ENCODE results near the gene HHAT.
"Not testable (repeated sequence)": the region's sequence is repeated elsewhere in the genome, so short reads cannot be mapped to it uniquely, and the experiment has no call there.

Gene HHAT

GRCh38 chr1:210654176-210654981, 325.7 kb downstream of the HHAT start:
- no peak for DNase-seq

DNA sequence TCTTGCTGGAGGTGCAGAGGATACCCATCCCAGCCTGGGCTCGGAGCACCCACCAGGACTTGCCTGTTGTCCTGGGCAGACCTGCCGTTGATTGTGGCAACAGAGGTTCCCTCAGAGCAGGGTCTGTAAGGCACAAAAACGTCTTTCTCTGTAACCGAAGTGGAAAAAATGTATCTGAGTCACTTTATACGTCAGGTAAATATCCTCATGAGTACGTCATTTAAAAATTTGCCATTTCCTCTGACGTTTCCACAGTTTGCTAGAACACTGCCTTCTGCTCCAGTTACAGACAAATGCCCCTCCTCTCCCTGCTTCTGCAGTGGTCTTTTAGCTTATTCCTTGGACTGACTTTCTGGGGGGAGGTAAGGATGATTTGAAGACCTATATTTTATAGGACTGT, 326.8 kb downstream of the HHAT start:
- no peak for DNase-seq

GRCh38 chr1:210657806-210658205, 329.1 kb downstream of the HHAT start:
- no peak for DNase-seq

DNA sequence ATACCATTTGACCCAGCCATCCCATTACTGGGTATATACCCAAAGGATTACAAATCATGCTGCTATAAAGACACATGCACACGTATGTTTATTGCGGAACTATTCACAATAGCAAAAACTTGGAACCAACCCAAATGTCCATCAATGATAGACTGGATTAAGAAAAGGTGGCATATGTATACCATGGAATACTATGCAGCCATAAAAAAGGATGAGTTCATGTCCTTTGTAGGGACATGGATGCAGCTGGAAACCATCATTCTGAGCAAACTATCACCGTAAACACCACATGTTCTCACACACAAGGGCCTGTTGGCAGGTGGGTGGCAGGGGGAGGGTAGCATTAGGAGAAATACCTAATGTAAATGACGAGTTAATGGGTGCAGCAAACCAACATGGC, 332.8 kb downstream of the HHAT start:
- DNase-seq, result not testable (repeated sequence)

DNA sequence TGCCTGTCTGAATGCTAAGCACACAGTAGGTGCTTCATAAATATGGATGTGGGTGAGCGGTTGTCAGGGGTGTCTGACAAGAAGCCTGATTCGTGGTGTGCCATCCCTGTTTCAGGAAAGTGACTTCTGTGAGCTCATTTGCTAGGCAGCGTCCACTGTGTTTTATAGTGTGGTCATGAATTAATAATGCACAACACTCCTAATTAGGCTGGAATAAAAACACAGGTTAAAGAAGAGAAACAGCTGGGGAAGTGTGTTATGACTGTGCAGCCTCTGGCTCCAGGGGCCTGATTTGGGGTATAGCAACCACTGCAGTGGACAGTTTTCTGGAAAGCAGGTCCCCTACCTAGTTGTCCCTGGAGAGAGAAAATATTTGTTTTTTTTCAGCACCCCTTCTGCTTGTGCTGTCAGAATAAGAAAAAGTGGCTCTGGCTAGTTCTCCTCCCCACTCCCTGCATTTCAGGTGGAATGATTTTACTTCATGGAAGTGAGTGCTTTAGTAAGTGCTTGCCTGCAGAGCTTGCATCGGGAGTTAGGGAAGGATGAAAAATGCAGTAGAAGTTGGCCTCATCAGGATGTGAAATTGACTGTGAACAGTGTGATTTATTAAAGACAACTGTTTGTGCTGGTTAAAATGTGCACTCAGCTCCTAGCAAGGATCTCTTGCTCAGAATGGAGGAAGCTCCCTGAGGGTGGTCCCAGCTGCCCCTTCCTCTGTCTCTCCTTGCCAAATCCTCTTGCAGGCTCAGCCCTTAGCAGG, 333.8 kb downstream of the HHAT start:
- no peak for DNase-seq

- no peak for DNase-seq
Observed at GRCh38 chr1:210663730-210664573, 335.2 kb downstream of the HHAT start.

DNA sequence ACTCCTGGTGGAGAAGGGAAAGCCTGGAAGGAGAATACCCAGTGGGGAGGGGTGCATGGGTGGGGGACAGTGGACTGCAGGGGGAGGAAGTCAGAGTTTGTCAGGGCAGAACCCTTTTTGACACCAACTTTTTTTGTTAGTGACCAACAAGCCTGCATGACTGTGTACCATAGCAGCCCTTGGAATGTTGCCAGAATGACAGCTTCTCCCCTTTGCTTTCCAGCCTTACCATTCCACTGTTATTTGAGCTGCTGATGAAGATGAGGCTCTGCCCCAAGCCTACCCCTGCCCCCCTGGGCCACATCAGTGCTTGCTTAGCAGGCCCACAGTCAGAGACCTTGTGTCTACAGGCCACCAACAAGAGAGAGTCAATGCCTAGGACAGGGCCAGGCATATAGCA, 341.2 kb downstream of the HHAT start:
- no peak for DNase-seq

DNA sequence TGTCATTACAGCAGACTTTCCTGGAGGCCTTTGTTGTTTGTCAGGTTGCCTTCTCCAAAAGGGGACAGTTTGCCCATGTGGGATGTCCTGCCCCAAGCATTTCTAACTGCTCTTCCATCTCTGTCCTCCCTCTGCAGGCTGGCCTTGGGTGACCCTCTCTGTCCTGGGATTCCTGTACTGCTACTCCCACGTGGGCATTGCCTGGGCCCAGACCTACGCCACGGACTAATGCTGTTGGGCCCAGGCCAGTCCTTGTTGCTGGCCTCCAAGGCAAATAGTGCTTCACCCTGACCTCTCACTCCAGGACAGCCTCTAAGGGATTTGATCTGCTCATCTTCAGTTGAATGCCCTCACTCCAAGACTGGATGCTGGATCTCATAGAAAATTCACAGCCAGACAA, 345.4 kb downstream of the HHAT start:
- no peak for DNase-seq

DNA sequence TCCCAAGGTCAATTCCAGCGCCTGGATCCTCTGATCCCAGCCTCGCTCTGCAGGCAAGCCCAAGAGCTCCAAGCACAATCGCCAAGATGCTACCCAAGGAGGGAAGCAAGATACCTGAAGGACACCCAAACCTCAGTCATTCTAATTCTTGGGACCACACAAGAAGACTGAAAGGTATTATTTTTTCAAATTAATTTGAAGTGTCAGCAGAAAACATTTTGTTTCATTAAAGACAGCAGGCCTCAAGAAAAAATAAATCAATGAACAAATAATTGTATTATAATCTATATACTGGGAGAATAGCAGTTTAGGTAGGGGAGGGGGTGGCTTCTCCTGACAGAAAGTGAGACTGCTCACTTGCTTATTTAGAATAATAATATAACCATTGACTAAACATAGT, 347.8 kb downstream of the HHAT start:
- DNase-seq, result no peak

DNA sequence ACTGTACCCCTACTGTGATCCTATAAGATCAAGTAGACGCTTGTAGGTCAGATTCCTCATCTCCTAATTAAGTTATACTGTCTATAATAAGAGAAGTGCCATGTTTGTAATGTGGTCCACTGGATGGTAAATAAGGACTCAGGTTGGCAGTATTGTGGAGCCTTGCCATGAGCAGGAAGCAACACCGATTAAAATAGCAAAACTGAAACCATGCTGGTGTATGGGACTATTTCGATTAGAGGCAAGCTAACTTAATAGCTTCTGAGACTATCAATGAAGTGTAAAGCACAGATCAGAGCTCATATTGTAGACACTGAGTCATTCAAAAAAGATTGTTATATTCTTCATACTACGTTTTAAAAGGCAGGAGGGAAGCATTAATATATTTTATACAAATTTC, 348.8 kb downstream of the HHAT start:
- no peak for DNase-seq

DNA sequence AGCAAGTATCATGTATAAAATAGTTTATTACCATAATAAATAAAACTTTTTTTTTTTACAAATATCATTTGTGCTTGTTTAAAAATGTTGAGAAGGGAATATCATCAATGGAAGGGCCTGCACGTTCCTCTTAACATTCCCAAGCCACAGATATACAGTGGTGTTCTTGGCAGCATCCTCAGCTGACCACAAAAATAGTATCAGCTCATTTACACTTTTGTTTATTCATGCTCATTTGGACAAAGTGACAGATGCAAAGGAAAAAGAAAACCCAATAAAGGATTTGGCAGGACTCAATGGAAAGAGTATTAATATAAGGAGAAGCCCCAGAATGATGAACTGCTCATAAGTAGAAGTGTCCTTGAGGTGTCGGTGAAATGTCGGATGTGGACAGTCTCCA, 349.6 kb downstream of the HHAT start:
- no peak for DNase-seq

GRCh38 chr1:210681158-210681557, 352.5 kb downstream of the HHAT start:
- no peak for DNase-seq

DNA sequence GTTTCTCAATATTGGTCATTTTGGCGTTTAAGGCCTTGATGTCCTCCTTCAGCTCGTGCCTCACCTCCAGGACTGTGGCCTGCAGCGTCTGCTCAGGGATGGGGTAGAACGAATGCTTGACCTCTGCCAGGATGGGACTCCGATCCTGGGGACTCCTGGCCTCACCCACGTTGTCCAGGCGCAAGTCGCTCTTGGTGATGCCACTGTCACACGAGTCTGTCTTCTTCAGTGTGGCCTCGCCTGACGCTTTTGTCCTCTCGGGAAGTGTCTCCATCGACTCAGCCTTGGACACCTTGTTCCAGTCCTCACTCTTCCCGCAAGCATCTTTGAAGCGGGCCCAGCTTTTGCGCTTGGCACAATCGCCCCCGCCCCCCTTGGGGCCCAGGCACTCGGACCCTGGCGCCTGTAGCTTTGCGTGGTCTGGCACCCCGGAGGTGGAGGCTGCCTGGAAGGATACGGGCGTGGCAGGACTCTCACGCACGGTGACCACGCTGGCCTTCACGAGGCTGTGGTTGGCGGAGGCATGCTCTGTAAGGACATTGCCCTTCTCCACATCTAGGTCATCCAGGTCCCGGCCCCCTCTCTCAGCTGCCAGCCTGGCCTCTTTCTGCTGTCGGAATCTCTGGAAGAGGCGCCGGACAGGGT, 354.8 kb downstream of the HHAT start:
- no peak for DNase-seq

- DNase-seq, result no peak
Observed at GRCh38 chr1:210684466-210685294, 356.0 kb downstream of the HHAT start.

- no peak for DNase-seq
Observed at GRCh38 chr1:210685295-210685650, 356.6 kb downstream of the HHAT start.

GRCh38 chr1:210686841-210687240, 358.1 kb downstream of the HHAT start:
- DNase-seq, result no peak

- no peak for DNase-seq
Observed at GRCh38 chr1:210687582-210688279, 359.0 kb downstream of the HHAT start.

DNA sequence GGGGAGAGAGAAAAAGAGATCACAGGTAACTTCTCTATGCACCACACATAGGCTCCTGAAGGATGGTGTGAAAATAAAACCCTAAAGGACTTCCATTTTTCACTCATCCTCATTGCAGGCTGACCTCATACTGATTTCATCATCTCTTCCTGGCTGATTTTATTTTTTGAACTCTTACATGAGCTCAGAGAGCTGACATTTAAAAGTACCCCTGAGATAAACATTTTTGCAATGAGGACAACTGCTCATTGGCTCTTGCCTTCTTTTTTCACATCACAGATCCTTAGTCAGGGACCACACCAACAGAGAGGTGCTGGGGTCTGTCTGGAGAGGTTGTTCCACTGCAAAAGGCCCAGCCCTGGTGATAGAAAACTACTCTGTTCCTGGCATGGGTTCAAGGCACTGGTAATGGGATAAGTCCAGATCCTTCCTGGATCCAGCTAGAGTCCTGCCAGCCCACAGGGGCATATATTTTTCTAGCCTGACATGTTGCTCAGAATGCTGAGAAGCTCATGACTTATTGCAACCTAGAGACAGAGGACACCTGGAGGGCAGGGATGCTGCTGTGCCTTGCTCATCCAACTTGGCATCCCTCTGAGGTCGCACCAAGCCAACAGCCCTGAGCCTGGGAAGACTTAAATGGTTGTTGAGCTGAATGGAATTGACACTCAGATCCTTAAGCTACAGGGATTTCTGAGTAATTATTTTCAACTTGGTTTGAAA, 360.0 kb downstream of the HHAT start:
- no peak for DNase-seq

- no peak for DNase-seq
Observed at GRCh38 chr1:210689826-210690225, 361.1 kb downstream of the HHAT start.

DNA sequence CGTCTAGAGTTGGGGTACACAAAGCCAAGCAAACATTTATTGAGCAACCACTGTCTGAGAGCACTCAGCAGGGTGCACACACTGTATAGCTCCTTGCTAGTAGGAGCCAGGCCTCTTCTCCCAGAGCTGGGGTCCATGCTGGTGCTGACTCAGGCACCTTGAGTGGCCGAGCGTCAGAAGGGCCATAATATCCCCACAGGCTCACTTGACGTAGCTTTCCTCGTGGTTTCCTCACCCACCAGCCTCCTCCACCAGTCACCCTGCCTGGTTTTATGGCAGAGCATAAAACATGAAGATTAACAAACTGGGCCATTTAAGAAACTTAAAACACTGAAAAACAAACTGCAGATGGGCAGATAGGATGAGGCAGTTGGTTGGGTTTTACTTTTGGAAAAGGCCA, 361.5 kb downstream of the HHAT start:
- DNase-seq, result no peak
